GM21737 (cell line): ENCODE measurements around the gene MTOR.
"Not testable (repeated sequence)": the region's sequence is repeated elsewhere in the genome, so short reads cannot be mapped to it uniquely, and the experiment has no call there.

Experiments
- ATAC-seq: cut with Tn5 transposase; IDR thresholded peaks from one replicate; pipeline ENCODE4 v1.9.1; 2021; ENCODE audit warnings: mild to moderate bottlenecking, moderate library complexity; ENCODE audit not compliant: unreplicated experiment

Gene MTOR

DNA sequence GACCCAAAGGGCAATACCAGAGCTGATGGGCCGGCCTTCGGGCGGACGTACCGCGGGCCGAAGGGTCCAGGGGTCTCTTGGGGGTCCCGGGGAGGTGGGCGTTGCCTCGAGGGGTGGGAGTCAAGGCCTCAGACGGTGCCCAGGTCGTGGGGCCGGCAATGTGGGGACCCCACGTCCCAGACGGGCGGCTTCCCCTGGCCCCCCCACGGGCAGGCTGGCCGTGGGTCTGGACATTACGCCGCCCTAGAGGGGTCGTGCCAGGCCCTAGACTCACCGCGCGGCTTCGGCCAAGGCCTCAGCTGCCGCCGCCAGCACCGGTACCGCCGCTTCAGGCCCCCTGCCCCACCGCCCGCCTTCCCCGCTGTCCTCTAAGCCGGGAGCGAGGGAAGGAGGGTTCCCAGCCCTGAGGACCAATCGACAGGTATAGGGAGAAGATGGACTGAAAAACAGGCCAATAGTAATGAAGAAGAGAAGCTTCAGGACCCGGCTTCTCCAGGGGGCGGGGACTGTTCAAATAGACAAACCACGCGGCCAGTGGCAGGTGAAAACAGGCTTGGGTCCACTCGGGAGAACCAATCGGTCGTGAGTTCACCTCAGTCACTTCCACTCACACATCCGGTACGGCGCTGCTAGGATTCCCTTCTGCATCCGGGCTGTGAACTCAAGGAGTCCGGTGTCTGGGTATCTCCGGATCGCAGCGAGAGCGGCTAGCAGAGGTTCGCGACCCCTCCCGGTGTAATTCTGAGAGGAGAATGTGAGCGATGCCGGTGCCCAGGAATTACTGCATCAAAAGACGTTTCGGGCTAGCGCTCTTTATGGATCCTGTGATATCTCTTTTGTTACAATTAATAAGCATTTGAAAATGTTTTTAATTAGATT is at the start of gene MTOR:
Gene MTOR (minus strand): TSS at position 381 of the 879 bp plus-strand sequence. CDS start 3,142 bp downstream, outside the sequence.
- ATAC-seq, result peak; percentile 97

DNA sequence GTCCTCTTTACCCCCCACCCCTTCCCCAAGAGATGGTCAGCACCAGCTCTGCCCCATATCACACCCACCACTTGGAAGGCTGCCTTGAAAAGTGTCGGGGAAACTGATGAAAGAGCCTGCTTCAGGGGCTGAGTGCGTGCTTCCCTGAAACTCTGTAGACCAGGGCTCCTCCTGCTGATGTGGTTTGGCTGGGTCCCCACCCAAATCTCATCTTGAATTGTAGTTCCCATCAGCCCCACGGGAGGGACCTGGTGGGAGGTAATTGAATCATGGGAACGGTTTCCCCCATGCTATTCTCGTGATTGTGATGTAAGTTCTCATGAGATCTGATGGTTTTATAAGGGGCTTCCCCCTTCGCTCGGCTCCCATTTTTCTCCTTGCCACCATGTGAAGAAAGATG is 47.0 kb upstream of the MTOR start:
- no peak for ATAC-seq

GRCh38 chr1:11308699-11309224 is 46.4 kb upstream of the MTOR start:
- ATAC-seq, result no peak

DNA sequence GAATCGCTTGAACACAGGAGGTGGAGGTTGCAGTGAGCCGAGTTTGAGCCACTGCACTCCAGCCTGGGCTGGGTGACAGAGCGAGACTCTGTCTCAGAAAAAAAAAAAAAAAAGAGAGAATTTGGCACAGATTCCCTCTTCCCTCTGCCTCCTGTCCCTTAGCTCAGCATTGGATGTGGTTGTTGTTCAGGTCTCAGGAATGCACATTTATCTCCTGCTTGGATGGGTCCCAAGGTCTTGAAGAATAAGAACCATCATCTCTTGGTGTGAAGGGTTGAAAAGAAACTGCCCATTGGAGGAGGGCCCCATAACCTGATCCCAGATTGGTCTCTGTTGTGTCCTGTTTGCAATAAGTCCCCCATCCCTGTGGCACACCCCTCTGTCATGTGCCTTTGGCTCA is 45.5 kb upstream of the MTOR start:
- no peak for ATAC-seq

DNA sequence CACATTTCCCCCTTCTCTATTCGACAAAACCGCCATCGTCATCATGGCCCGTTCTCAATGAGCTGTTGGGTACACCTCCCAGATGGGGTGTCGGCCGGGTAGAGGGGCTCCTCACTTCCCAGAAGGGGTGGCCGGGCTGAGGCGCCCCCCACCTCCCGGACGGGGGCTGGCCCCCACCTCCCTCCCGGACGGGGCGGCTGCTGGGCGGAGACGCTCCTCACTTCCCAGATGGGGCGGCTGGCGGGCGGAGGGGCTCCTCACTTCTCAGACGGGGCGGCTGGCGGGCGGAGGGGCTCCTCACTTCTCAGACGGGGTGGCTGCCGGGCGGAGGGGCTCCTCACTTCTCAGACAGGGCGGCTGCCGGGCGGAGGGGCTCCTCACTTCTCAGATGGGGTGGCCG is 43.2 kb upstream of the MTOR start:
- not testable (repeated sequence) for ATAC-seq

GRCh38 chr1:11302366-11302765 is 40.0 kb upstream of the MTOR start:
- ATAC-seq, result no peak

DNA sequence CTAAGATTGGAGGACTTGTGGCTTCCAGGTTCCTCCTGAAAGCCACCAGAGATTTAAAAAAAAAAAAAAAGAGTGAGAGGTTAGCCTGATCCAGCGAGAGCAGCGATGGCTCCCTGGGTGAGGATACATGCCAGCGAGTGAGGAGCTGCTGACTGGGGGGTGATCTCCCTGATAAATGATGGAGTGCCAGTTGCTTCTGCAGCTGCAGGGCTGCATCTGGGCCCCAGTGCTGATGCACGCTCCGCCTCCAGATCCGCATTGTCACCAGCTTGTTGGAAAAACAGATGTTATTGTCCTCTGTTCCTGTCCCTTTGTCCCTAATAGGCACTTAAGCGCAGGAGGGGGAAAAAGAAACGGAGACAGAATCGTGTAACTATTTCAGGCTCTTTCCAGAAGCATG is 39.2 kb upstream of the MTOR start:
- ATAC-seq, result no peak

GRCh38 chr1:11299225-11299574 is 36.8 kb upstream of the MTOR start:
- no peak for ATAC-seq

DNA sequence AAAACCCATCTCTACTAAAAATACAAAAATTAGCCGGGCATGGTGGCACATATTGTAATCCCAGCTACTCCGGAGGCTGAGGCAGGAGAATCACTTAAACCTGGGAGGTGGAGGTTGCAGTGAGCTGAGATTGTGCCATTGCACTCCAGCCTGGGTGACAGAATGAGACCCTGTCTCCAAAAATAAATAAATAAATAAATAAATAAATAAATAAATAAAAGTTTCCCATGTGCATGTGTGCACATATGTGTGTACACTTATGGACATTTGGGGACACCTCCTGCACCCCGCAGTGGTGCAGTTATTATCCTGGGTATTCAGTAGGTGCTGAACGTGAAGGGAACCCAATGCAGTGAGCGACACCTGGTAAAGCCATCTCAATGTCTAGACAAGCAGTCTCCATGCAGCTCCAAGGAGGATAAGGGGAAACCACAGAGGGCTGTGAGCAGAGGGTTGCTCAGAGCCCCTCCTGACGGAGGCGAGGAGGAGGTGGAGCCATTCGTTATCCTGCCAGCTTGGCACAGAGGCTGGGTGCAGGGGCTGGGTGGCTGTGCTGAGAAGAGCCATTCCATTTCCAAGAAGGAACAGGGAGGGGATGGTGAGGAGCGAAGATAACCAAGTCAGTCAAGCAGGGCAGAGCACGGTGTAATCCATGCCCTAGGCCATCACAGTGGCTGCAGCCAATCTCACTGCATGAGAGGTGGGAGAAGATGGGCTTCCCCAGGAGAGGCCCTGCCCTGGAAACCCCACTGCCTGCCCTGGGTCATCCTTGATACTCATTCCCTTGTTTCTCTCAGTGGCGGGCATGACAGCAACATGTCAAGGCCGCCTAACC is 36.3 kb upstream of the MTOR start:
- ATAC-seq, result no peak

GRCh38 chr1:11297774-11298173 is 35.4 kb upstream of the MTOR start:
- not testable (repeated sequence) for ATAC-seq

DNA sequence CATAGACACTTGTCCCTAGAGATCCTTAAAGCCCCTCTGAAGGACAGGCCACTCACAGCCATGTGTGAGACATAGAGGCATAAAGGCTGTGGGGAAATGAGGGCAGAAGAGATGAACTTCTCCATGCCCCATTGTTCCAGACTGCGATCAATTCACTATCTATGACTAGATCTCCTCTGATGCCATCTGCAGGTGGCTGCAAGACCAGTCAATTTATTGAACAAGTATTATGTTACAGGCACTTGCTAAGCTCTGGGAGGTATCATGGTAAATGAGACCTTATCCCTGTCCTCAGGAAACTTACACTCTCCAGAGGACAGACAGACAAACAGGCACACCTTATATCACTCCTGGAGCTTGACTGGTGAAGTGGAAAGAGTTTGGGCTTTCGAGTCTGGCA is 33.6 kb upstream of the MTOR start:
- ATAC-seq, result no peak

- no peak for ATAC-seq
Observed at GRCh38 chr1:11294951-11295350, 32.6 kb upstream of the MTOR start.

DNA sequence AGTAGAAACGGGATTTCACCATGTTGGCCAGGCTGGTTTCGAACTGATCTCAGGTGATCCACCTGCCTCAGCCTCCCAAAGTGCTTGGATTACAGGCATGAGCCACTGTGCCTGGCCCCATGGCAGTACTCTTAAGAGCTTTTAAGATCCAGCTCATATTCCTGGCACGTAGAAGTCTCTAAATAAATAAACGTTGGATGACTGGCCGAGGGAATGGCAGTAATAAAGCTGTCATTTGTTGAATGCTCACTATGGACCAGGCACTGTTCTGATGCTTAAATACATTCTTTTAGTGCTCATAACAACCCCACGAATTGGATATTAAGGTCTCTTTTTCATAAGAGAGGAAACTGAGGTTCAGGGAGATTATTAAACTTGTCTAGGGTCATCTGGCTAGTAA is 31.5 kb upstream of the MTOR start:
- no peak for ATAC-seq

DNA sequence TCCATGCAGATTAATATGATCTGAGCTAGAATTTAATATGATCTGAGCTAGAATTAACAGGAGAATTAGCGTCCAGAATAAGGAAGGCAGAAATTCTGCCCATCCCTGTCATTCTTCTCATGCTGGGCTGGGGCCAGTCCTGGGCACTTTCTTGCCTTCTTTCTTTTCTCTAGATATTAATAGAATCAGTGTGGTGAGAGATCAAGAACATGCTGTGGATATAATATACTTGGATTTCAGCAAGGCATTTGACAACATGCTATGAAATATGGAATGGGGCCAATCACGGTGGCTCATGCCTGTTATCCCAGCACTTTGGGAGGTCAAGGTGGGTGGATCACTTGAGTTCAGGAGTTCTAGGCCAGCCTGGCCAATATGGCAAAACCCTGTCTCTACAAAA is 28.7 kb upstream of the MTOR start:
- ATAC-seq, result no peak

DNA sequence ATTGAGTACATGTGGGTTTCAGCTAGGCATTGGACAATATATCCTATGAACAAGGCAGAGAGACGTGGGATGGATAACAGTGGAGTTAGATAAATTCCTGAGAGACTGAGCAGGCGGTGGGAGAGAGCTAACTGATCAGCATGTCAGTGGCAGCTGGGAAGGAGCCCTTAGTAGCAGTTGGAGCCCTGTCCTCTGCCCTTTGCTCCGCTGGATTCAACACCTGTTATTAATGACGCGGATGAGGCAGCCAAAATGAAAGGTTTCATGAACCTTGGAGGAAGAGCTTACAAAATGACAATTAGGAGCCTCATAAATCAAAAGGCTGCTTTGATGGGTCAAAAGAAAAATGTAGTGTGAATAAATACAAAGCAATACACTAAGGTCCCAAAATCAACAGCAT is 26.7 kb upstream of the MTOR start:
- ATAC-seq, result no peak

GRCh38 chr1:11286735-11287410 is 24.5 kb upstream of the MTOR start:
- ATAC-seq, result no peak

DNA sequence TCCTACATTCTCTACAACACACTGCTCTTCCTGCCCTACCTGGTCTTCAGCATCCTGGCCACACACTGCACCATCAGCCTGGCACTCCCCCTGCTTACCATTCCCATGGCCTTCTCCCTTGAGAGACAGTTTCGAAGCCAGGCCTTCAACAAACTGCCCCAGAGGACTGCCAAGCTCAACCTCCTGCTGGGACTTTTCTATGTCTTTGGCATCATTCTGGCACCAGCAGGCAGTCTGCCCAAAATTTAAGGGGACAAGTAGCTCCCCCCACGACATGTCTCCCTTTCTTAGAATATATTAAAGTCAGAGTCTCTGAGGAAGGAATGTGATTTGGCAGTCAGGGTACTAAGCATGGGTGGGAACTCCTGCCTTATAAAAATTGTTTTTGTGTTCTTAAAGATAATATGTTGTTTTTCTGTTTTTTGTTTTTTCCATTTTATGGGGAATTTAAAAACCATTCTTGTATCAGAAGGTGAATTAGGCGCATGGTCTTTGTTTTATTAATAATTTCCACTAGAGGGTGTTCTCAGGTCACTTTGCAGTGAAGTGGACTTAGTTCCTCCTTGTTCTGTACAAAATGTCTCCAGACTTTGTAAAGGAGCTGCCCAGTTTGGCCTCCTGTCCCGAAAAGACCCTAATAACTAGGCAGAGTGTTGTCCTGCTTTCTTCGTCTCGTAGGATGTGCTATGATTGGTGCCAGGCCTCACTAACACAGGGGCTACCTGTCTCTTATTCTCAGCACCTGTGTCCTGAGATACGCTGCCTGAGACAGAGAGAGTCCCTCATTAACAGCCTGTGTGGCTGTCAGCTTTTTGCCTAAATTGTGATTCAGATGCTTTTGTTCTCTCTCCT is 23.8 kb upstream of the MTOR start:
- no peak for ATAC-seq

DNA sequence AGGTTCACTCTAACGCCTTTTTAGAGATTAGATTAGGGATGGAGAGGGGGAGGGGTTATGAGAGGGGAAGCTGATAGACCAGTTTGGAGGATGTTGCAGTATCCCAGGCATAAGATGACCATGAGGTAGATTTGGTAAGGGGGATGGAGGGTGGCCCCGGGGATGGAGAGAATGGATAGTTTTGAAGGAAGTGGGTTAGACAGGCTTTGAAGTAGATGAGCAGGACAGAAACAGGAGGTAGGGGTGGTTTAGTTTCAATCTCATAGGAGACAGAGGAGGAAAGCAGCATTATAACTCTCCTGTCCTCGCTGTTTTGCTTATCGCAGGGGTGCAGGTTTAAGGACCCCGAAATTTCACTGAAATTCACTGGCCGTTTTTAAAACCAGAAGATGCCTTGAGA is 22.4 kb upstream of the MTOR start:
- ATAC-seq, result no peak

GRCh38 chr1:11283151-11283550 is 20.8 kb upstream of the MTOR start:
- ATAC-seq, result no peak
